Fibroblast of lung (primary cell): ENCODE measurements around the gene CHST15.

Source experiments
- CTCF ChIP-seq, 2 donors: IDR thresholded peaks in 1 of 2; conservative IDR thresholded peaks in 1 of 2; 1 replicate in 1 of 2; 2 replicates in 1 of 2; pipeline ENCODE4 v1.5.1; 2011 to 2012; ENCODE audit warnings: low read length in 2 of 2, control low read depth in 1 of 2, inconsistent platforms in 1 of 2, low read depth in 1 of 2, mild to moderate bottlenecking in 1 of 2
- EZH2 ChIP-seq: IDR thresholded peaks from 2 replicates; pipeline ENCODE4 v1.5.1; 2012; ENCODE audit warnings: low read length, control low read depth, mild to moderate bottlenecking; ENCODE audit errors: missing control alignments

GRCh38 chr10:124079864-124080263 is 13.5 kb downstream of the CHST15 start:
- TF ChIP-seq EZH2 (no peak), CTCF (conservative IDR thresholded peaks at IDR 0.05 in 1 of 2, IDR thresholded peaks at IDR 0.05 in 1 of 2; ENCODE audit: low read depth in 1 of 2, low read length in 2 of 2) (no peak)
